Common myeloid progenitor, CD34-positive (primary cell): ENCODE results near the gene NAGPA.
"Not testable (repeated sequence)": the region's sequence is repeated elsewhere in the genome, so short reads cannot be mapped to it uniquely, and the experiment has no call there.

Experiments
- CTCF ChIA-PET: fragments of 350-600 bp; sonication (Branson Sonifier 250); formaldehyde crosslinking; loops from one replicate; lab custom pipeline; 2021; ENCODE audit warnings: antibody characterized with exemption; lab: Charles Lee
- POLR2A ChIA-PET: fragments of 350-600 bp; sonication (Branson Sonifier 250); formaldehyde crosslinking; loops from one replicate; lab custom pipeline; 2021; ENCODE audit warnings: antibody characterized with exemption; lab: Charles Lee
- DNase-seq, 3 donors: peaks; one replicate each; pipeline versions ENCODE4 v3.0.0 to v3.0.0-alpha.2; 2013
- H3K27ac ChIP-seq, 2 experiments: 1 replicate in 1 of 2; 2 replicates in 1 of 2; pipeline ENCODE4 v1.7.0; 2013; ENCODE audit warnings: inconsistent platforms in 2 of 2, low read length in 2 of 2, mild to moderate bottlenecking in 2 of 2, low read depth in 1 of 2, moderate library complexity in 1 of 2; ENCODE audit not compliant: severe bottlenecking in 2 of 2, insufficient read depth in 1 of 2, poor library complexity in 1 of 2
- H3K27me3 ChIP-seq, 5 experiments: replicated peaks in 2 of 5; 1 replicate in 3 of 5; 2 replicates in 2 of 5; pipeline versions ENCODE4 v1.6.1 to v1.7.0; 2013; ENCODE audit warnings: low read length in 4 of 5, mild to moderate bottlenecking in 2 of 5, moderate library complexity in 2 of 5, inconsistent platforms in 1 of 5; ENCODE audit not compliant: insufficient read depth in 5 of 5, control insufficient read depth in 4 of 5
- H3K36me3 ChIP-seq, 4 experiments: 1 replicate in 2 of 4; 2 replicates in 2 of 4; pipeline versions ENCODE4 v1.6.1 to v1.7.0; 2013; ENCODE audit warnings: low read length in 3 of 4, control low read depth in 1 of 4, mild to moderate bottlenecking in 1 of 4; ENCODE audit not compliant: control insufficient read depth in 4 of 4, insufficient read depth in 4 of 4
- H3K4me1 ChIP-seq, 4 experiments: 1 replicate in 3 of 4; 2 replicates in 1 of 4; pipeline versions ENCODE4 v1.6.1 to v1.7.1; 2013; ENCODE audit warnings: low read length in 3 of 4, mild to moderate bottlenecking in 3 of 4, control low read depth in 1 of 4, inconsistent platforms in 1 of 4, moderate library complexity in 1 of 4; ENCODE audit not compliant: control insufficient read depth in 4 of 4, insufficient read depth in 4 of 4; ENCODE audit errors: control extremely low read depth in 1 of 4
- H3K4me3 ChIP-seq, 7 experiments: 1 replicate in 4 of 7; 2 replicates in 3 of 7; pipeline versions ENCODE4 v1.5.1 to v1.7.0; 2013; ENCODE audit warnings: mild to moderate bottlenecking in 7 of 7, low read length in 6 of 7, moderate library complexity in 6 of 7, inconsistent platforms in 2 of 7, low read depth in 2 of 7, control low read depth in 1 of 7; ENCODE audit not compliant: insufficient read depth in 4 of 7, control insufficient read depth in 1 of 7; ENCODE audit errors: extremely low read depth in 1 of 7
- H3K9me3 ChIP-seq, 5 experiments: 1 replicate in 4 of 5; 2 replicates in 1 of 5; pipeline versions ENCODE4 v1.6.1 to v1.7.1; 2013; ENCODE audit warnings: low read length in 4 of 5, mild to moderate bottlenecking in 2 of 5, inconsistent platforms in 1 of 5, low read depth in 1 of 5, moderate library complexity in 1 of 5; ENCODE audit not compliant: control insufficient read depth in 4 of 5, insufficient read depth in 2 of 5; ENCODE audit errors: control extremely low read depth in 1 of 5
- WGBS: methylation state at CpG from one replicate; pipeline ENCODE4 v1.1.5; 2013; ENCODE audit not compliant: insufficient coverage; 5-methylcytosine and 5-hydroxymethylcytosine counted together

NAGPA gene

GRCh38 chr16:5073771-5074170, 40.0 kb upstream of the NAGPA start:
- H3K27ac ChIP-seq, POLR2A ChIA-PET, H3K27me3 ChIP-seq, H3K9me3 ChIP-seq, DNase-seq, CTCF ChIA-PET, H3K4me3 ChIP-seq: not testable (repeated sequence)
- Histone ChIP-seq H3K4me1 (peaks cover 0 to 21% (median 12%) of the 10 kb centered on the region in 4 experiments), H3K36me3 (peaks cover 2 to 31% (median 18%) of the 10 kb centered on the region in 4 experiments)
- 96% methylated on average over 11 of the region's 15 CpGs for WGBS

- Histone ChIP-seq H3K4me3 (no peak overlapping the region), H3K36me3 (peaks cover 2 to 28% (median 17%) of the 10 kb centered on the region in 4 experiments), H3K9me3 (no peaks in the 10 kb centered on the region), H3K27me3 (no peaks in the 10 kb centered on the region), H3K4me1 (peaks cover 0 to 21% (median 12%) of the 10 kb centered on the region in 4 experiments), H3K27ac (no peak overlapping the region)
- POLR2A ChIA-PET = no interaction called here
- no peak for DNase-seq
- WGBS = 100% methylated on average over 1 of the region's 2 CpGs
- CTCF ChIA-PET = no interaction called here
Observed at GRCh38 chr16:5073279-5073629, 39.5 kb upstream of the NAGPA start.

GRCh38 chr16:5072334-5073278, 38.9 kb upstream of the NAGPA start:
- peaks cover 0 to 21% (median 12%) of the 10 kb centered on the region in 4 experiments for H3K4me1 ChIP-seq
- H3K36me3 ChIP-seq = peaks cover 2 to 28% (median 15%) of the 10 kb centered on the region in 4 experiments
- 82% methylated on average over 8 of the region's 12 CpGs for WGBS
- peak overlapping the region in 1 of 2 experiments; percentile 60 for H3K27ac ChIP-seq
- no peaks in the 10 kb centered on the region for H3K27me3 ChIP-seq
- H3K9me3 ChIP-seq = no peaks in the 10 kb centered on the region
- POLR2A ChIA-PET = no interaction called here
- no peak for DNase-seq
- CTCF ChIA-PET = interaction anchor here (1.4 kb wide), 2 partner anchors 10 to 16 kb away, joined by 3 read pairs; no protein-coding TSS in a partner anchor
- H3K4me3 ChIP-seq = peak overlapping the region; percentile 41 to 91 (median 77)

GRCh38 chr16:5071681-5072333, 38.1 kb upstream of the NAGPA start, which contains the start of gene ALG1:
Gene ALG1 (plus strand): TSS chr16:5071843. CDS start chr16:5071850, 7 bp downstream.
- H3K27ac ChIP-seq = peak within 1 kb of the TSS in 1 of 2 experiments; percentile 60
- H3K36me3 ChIP-seq = peaks cover 2 to 23% (median 12%) of the 10 kb centered on the region in 4 experiments
- WGBS = 0% methylated on average over 46 of the region's 53 CpGs
- ChIA-PET CTCF (interaction anchor here (1.4 kb wide), 2 partner anchors 11 to 15 kb away, joined by 3 read pairs; no protein-coding TSS in a partner anchor), POLR2A (no interaction called here)
- peak; percentile 83 to 91 (median 90) for DNase-seq
- peaks cover 0 to 21% (median 12%) of the 10 kb centered on the region in 4 experiments for H3K4me1 ChIP-seq
- no peaks in the 10 kb centered on the region for H3K27me3 ChIP-seq
- no peaks in the 10 kb centered on the region for H3K9me3 ChIP-seq
- peak within 1 kb of the TSS; percentile 41 to 91 (median 77) for H3K4me3 ChIP-seq

- Histone ChIP-seq H3K9me3 (no peaks in the 10 kb centered on the region), H3K4me1 (peaks cover 0 to 21% (median 12%) of the 10 kb centered on the region in 4 experiments), H3K27me3 (no peaks in the 10 kb centered on the region), H3K4me3 (peak overlapping the region in 6 of 7 experiments; percentile 60 to 91 (median 78)), H3K36me3 (peaks cover 0 to 21% (median 10%) of the 10 kb centered on the region in 4 experiments), H3K27ac (peak overlapping the region in 1 of 2 experiments; percentile 60)
- CTCF ChIA-PET = interaction anchor here (1.4 kb wide), 2 partner anchors 11 to 15 kb away, joined by 3 read pairs; no protein-coding TSS in a partner anchor
- 29% methylated on average over 1 of the region's 7 CpGs for WGBS
- peak in 1 of 3 donors; percentile 6 for DNase-seq
- POLR2A ChIA-PET = no interaction called here
Observed at GRCh38 chr16:5071341-5071680, 37.6 kb upstream of the NAGPA start.

- Histone ChIP-seq H3K27me3 (no peaks in the 10 kb centered on the region), H3K36me3 (peaks cover 0 to 14% (median 5%) of the 10 kb centered on the region in 4 experiments), H3K4me1 (peaks cover 0 to 21% (median 12%) of the 10 kb centered on the region in 4 experiments), H3K4me3 (no peak overlapping the region), H3K9me3 (no peaks in the 10 kb centered on the region), H3K27ac (no peak overlapping the region)
- no peak for DNase-seq
- 98% methylated on average over 9 of the region's 15 CpGs for WGBS
- ChIA-PET POLR2A (no interaction called here), CTCF (interaction anchor here (0.5 to 1.6 kb wide), 2 partner anchors 14 to 42 kb away, joined by 4 to 5 read pairs; no protein-coding TSS in a partner anchor)
Observed at GRCh38 chr16:5070431-5071186, 36.9 kb upstream of the NAGPA start.
